H9 (cell line): ENCODE data around the gene FAXC. TPM values are rescaled to one million over a fixed set of nuclear protein-coding genes. Genes with fewer than 3 reads are reported as not detected.

Source experiments
- DNase-seq: peaks from one replicate; pipeline ENCODE4 v3.0.0-alpha.2; 2017
- H2AFZ ChIP-seq: one replicate; pipeline ENCODE4 v1.6.1; 2013; ENCODE audit warnings: mild to moderate bottlenecking, low read length, control low read depth, moderate library complexity
- H2AK5ac ChIP-seq: 2 replicates; pipeline ENCODE4 v1.6.1; 2013; ENCODE audit warnings: low read length, control low read depth, mixed read lengths; ENCODE audit not compliant: insufficient read length
- H2BK120ac ChIP-seq: one replicate; pipeline ENCODE4 v1.6.1; 2013; ENCODE audit warnings: low read depth, mild to moderate bottlenecking, low read length, control low read depth, inconsistent platforms; ENCODE audit not compliant: poor library complexity, severe bottlenecking
- H2BK12ac ChIP-seq: 2 replicates; pipeline ENCODE4 v1.6.1; 2013; ENCODE audit warnings: low read length, control low read depth, mixed read lengths, low read depth; ENCODE audit not compliant: insufficient read length
- H2BK15ac ChIP-seq: 2 replicates; pipeline ENCODE4 v1.6.1; 2013; ENCODE audit warnings: low read depth, low read length, control low read depth
- H2BK20ac ChIP-seq: one replicate; pipeline ENCODE4 v1.6.1; 2013; ENCODE audit warnings: low read depth, mild to moderate bottlenecking, low read length, control low read depth, inconsistent platforms; ENCODE audit not compliant: poor library complexity, severe bottlenecking
- H2BK5ac ChIP-seq: 2 replicates; pipeline ENCODE4 v1.6.1; 2013; ENCODE audit warnings: low read length, control low read depth, mixed read lengths; ENCODE audit not compliant: insufficient read length
- H3K14ac ChIP-seq: 2 replicates; pipeline ENCODE4 v1.6.1; 2013; ENCODE audit warnings: low read length, control low read depth; ENCODE audit not compliant: insufficient read depth
- H3K18ac ChIP-seq: 2 replicates; pipeline ENCODE4 v1.6.1; 2013; ENCODE audit warnings: low read depth, mild to moderate bottlenecking, mixed read lengths, low read length, control low read depth; ENCODE audit not compliant: insufficient read length
- H3K23ac ChIP-seq: 2 replicates; pipeline ENCODE4 v1.6.1; 2013; ENCODE audit warnings: low read length, control low read depth, mixed read lengths, low read depth; ENCODE audit not compliant: insufficient read length
- H3K23me2 ChIP-seq: 2 replicates; pipeline ENCODE4 v1.6.1; 2013; ENCODE audit warnings: low read depth, mild to moderate bottlenecking, mixed read lengths, low read length, control low read depth; ENCODE audit not compliant: insufficient read length, poor library complexity, severe bottlenecking
- H3K27ac ChIP-seq: 2 replicates; pipeline ENCODE4 v1.5.1; 2013; ENCODE audit warnings: low read length, control low read depth, mixed read lengths, low read depth; ENCODE audit not compliant: insufficient read length
- H3K27me3 ChIP-seq: 2 replicates; pipeline ENCODE4 v1.6.1; 2013; ENCODE audit warnings: low read length, control low read depth, inconsistent platforms; ENCODE audit not compliant: insufficient read depth
- H3K4ac ChIP-seq: 2 replicates; pipeline ENCODE4 v1.6.1; 2013; ENCODE audit warnings: low read depth, mild to moderate bottlenecking, control low read depth, inconsistent platforms, low read length, moderate library complexity
- H3K4me1 ChIP-seq: 2 replicates; pipeline ENCODE4 v1.6.1; 2013; ENCODE audit warnings: low read length, control low read depth, inconsistent platforms; ENCODE audit not compliant: insufficient read depth
- H3K4me2 ChIP-seq: 2 replicates; pipeline ENCODE4 v1.6.1; 2013; ENCODE audit warnings: low read length, control low read depth, mixed read lengths; ENCODE audit not compliant: insufficient read length, insufficient read depth
- H3K56ac ChIP-seq: 2 replicates; pipeline ENCODE4 v1.6.1; 2013; ENCODE audit warnings: low read depth, mild to moderate bottlenecking, mixed read lengths, low read length, control low read depth; ENCODE audit not compliant: insufficient read length
- H3K79me1 ChIP-seq: 2 replicates; pipeline ENCODE4 v1.6.1; 2013; ENCODE audit warnings: low read depth, mild to moderate bottlenecking, moderate library complexity, low read length, control low read depth, inconsistent platforms; ENCODE audit not compliant: insufficient read depth, poor library complexity, severe bottlenecking
- H3K79me2 ChIP-seq: 2 replicates; pipeline ENCODE4 v1.6.1; 2013; ENCODE audit warnings: low read length, control low read depth, inconsistent platforms; ENCODE audit not compliant: insufficient read depth
- H3K9ac ChIP-seq: 2 replicates; pipeline ENCODE4 v1.6.1; 2013; ENCODE audit warnings: low read length, control low read depth, mixed read lengths; ENCODE audit not compliant: insufficient read length; ENCODE audit errors: extremely low read depth
- H3K9me3 ChIP-seq: one replicate; pipeline ENCODE4 v1.6.1; 2013; ENCODE audit warnings: low read depth, low read length, inconsistent platforms; ENCODE audit not compliant: control insufficient read depth
- H3T11ph ChIP-seq: one replicate; pipeline ENCODE4 v1.6.1; 2013; ENCODE audit warnings: mild to moderate bottlenecking, low read length, control low read depth, inconsistent platforms
- H4K20me1 ChIP-seq: one replicate; pipeline ENCODE4 v1.6.1; 2013; ENCODE audit not compliant: control insufficient read depth, insufficient read length, insufficient read depth
- H4K5ac ChIP-seq: 2 replicates; pipeline ENCODE4 v1.6.1; 2013; ENCODE audit warnings: low read depth, mild to moderate bottlenecking, mixed read lengths, low read length, control low read depth; ENCODE audit not compliant: insufficient read length
- H4K8ac ChIP-seq: replicated peaks from 2 replicates; pipeline ENCODE4 v1.6.1; 2013; ENCODE audit warnings: low read length, control low read depth, mixed read lengths, low read depth; ENCODE audit not compliant: insufficient read length
- H4K91ac ChIP-seq: 2 replicates; pipeline ENCODE4 v1.6.1; 2013; ENCODE audit warnings: low read depth, mild to moderate bottlenecking, moderate library complexity, mixed read lengths, low read length, control low read depth; ENCODE audit not compliant: insufficient read length
- H3K27ac Mint-ChIP-seq, 3 experiments: 2 replicates in 2 of 3; 3 replicates in 1 of 3; pipeline ENCODE4 v1.8.0; 2020 to 2021; ENCODE audit warnings: mixed read lengths in 3 of 3, mild to moderate bottlenecking in 1 of 3, moderate library complexity in 1 of 3
- H3K27me3 Mint-ChIP-seq: 2 replicates; pipeline ENCODE4 v1.8.0; 2021; ENCODE audit warnings: low read depth, mild to moderate bottlenecking, moderate library complexity, mixed read lengths
- H3K36me3 Mint-ChIP-seq, 3 experiments: 2 replicates in 2 of 3; 3 replicates in 1 of 3; pipeline ENCODE4 v1.8.0; 2020 to 2021; ENCODE audit warnings: low read depth in 3 of 3, mixed read lengths in 3 of 3; ENCODE audit not compliant: insufficient read depth in 1 of 3
- H3K4me1 Mint-ChIP-seq, 2 experiments: 2 replicates each; pipeline ENCODE4 v1.8.0; 2020; ENCODE audit warnings: mixed read lengths in 2 of 2
- H3K4me3 Mint-ChIP-seq, 2 experiments: 2 replicates in 1 of 2; 3 replicates in 1 of 2; pipeline ENCODE4 v1.8.0; 2020 to 2021; ENCODE audit warnings: mild to moderate bottlenecking in 2 of 2, mixed read lengths in 2 of 2, moderate library complexity in 1 of 2
- H3K9me3 Mint-ChIP-seq, 2 experiments: 2 replicates in 1 of 2; 3 replicates in 1 of 2; pipeline ENCODE4 v1.8.0; 2020; ENCODE audit warnings: mild to moderate bottlenecking in 2 of 2, mixed read lengths in 2 of 2, moderate library complexity in 1 of 2
- WGBS: extraction: QIAGEN DNeasy Blood & Tissue Kit; methylation state at CpG from one replicate; pipeline ENCODE4 v1.1.7; 2013; ENCODE audit warnings: missing lambda C conversion rate, low lambda C conversion rate, mixed read lengths; ENCODE audit not compliant: insufficient read length; ENCODE audit errors: extremely low coverage; 5-methylcytosine and 5-hydroxymethylcytosine counted together
- total RNA-seq: library from RNA; stranded (reverse); gene quantifications from 2 replicates; pipeline ENCODE4 v1.2.1, GENCODE V29; 2021
- TF ChIP-seq, protein P1 (sequence below): fragments of 200-600 bp; sonication (generic); conservative IDR thresholded peaks from 3 replicates; pipeline ENCODE4 v1.8.0; 2021; ENCODE audit warnings: antibody characterized with exemption, mild to moderate bottlenecking

Gene FAXC
- total RNA-seq, 1 experiment from 2014 or later = 17.2 TPM

DNA sequence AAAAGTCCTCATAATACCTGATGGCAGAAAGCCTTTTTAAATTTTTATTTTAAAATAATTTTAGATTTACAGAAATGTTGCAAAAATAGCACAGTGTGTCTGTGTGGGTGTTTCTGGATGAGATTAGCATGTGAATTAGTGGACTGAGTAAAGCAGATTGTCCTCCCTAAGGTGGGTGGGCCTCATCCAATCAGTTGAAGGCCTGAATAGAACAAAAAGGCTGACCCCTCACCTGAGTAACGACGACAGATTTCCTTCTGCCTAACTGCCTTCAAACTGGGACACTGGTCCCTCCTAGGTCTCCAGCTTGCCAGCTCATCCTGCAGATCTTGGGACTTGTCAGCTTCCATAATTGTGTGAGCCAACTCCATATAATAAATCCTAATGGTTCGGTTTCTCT, 54.2 kb downstream of the FAXC start:
- Histone ChIP-seq H2BK20ac (no peak overlapping the region), H3K4me2 (no peak overlapping the region), H2BK12ac (no peak overlapping the region), H3K18ac (no peak overlapping the region), H3K9ac (no peak overlapping the region), H3K23me2 (no peaks in the 10 kb centered on the region), H4K8ac (no peak overlapping the region), H3K4ac (no peak overlapping the region), H3K79me1 (no peaks in the 10 kb centered on the region), H2AK5ac (no peak overlapping the region), H3K79me2 (no peaks in the 10 kb centered on the region), H4K91ac (no peak overlapping the region), H2BK15ac (no peak overlapping the region), H3K9me3 (no peaks in the 10 kb centered on the region), H3K23ac (no peak overlapping the region), H3K27me3 (no peaks in the 10 kb centered on the region), H3T11ph (no peak overlapping the region), H2BK5ac (no peak overlapping the region), H4K5ac (no peak overlapping the region), H3K4me1 (no peaks in the 10 kb centered on the region), H3K14ac (no peak overlapping the region), H4K20me1 (no peaks in the 10 kb centered on the region), H2BK120ac (no peak overlapping the region), H3K56ac (no peak overlapping the region), H3K27ac (no peak overlapping the region), H2AFZ (no peak overlapping the region)
- H3K27ac Mint-ChIP-seq = no peak overlapping the region
- no peaks in the 10 kb centered on the region for H3K9me3 Mint-ChIP-seq
- TF ChIP-seq, protein P1, sequence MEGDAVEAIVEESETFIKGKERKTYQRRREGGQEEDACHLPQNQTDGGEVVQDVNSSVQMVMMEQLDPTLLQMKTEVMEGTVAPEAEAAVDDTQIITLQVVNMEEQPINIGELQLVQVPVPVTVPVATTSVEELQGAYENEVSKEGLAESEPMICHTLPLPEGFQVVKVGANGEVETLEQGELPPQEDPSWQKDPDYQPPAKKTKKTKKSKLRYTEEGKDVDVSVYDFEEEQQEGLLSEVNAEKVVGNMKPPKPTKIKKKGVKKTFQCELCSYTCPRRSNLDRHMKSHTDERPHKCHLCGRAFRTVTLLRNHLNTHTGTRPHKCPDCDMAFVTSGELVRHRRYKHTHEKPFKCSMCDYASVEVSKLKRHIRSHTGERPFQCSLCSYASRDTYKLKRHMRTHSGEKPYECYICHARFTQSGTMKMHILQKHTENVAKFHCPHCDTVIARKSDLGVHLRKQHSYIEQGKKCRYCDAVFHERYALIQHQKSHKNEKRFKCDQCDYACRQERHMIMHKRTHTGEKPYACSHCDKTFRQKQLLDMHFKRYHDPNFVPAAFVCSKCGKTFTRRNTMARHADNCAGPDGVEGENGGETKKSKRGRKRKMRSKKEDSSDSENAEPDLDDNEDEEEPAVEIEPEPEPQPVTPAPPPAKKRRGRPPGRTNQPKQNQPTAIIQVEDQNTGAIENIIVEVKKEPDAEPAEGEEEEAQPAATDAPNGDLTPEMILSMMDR = no peak
- no peak for DNase-seq
- peaks cover 0 to 6% (median 1%) of the 10 kb centered on the region in 3 experiments; a peak in 3 of 7 replicates for H3K36me3 Mint-ChIP-seq
- H3K27me3 Mint-ChIP-seq = no peaks in the 10 kb centered on the region; the same call in 1 of the 2 replicates
- no peak overlapping the region for H3K4me3 Mint-ChIP-seq
- H3K4me1 Mint-ChIP-seq = peaks cover 0 to 4% of the 10 kb centered on the region in 2 experiments; a peak in 2 of 4 replicates
- WGBS = no CpG with 5 or more reads among the region's 3 CpGs
